Mesodermal cell (in vitro differentiated cells): ENCODE data around the gene CKAP5.

ENCODE experiments used
- H3K27ac ChIP-seq: 2 replicates; pipeline ENCODE4 v1.7.0; 2013; ENCODE audit warnings: mild to moderate bottlenecking, low read depth, low read length, moderate library complexity; ENCODE audit not compliant: severe bottlenecking
- H3K36me3 ChIP-seq: 2 replicates; pipeline ENCODE4 v1.7.1; 2013; ENCODE audit warnings: mild to moderate bottlenecking, low read length, moderate library complexity; ENCODE audit not compliant: control insufficient read depth, insufficient read depth
- H3K4me1 ChIP-seq: one replicate; pipeline ENCODE4 v1.7.1; 2013; ENCODE audit warnings: mild to moderate bottlenecking, low read length; ENCODE audit not compliant: insufficient read depth, control insufficient read depth, poor library complexity, severe bottlenecking
- H3K4me3 ChIP-seq: 2 replicates; pipeline ENCODE4 v1.7.0; 2013; ENCODE audit warnings: low read length, control low read depth, mild to moderate bottlenecking; ENCODE audit not compliant: insufficient read depth, poor library complexity, severe bottlenecking; ENCODE audit errors: extremely low read depth
- H3K9me3 ChIP-seq: 2 replicates; pipeline ENCODE4 v1.7.1; 2013; ENCODE audit warnings: mild to moderate bottlenecking, low read length, moderate library complexity; ENCODE audit not compliant: control insufficient read depth
- WGBS, 2 experiments: methylation state at CpG; one replicate each; pipeline ENCODE4 v1.1.5; 2013; ENCODE audit warnings: missing lambda C conversion rate in 2 of 2; ENCODE audit not compliant: insufficient coverage in 2 of 2; 5-methylcytosine and 5-hydroxymethylcytosine counted together

Gene CKAP5

DNA sequence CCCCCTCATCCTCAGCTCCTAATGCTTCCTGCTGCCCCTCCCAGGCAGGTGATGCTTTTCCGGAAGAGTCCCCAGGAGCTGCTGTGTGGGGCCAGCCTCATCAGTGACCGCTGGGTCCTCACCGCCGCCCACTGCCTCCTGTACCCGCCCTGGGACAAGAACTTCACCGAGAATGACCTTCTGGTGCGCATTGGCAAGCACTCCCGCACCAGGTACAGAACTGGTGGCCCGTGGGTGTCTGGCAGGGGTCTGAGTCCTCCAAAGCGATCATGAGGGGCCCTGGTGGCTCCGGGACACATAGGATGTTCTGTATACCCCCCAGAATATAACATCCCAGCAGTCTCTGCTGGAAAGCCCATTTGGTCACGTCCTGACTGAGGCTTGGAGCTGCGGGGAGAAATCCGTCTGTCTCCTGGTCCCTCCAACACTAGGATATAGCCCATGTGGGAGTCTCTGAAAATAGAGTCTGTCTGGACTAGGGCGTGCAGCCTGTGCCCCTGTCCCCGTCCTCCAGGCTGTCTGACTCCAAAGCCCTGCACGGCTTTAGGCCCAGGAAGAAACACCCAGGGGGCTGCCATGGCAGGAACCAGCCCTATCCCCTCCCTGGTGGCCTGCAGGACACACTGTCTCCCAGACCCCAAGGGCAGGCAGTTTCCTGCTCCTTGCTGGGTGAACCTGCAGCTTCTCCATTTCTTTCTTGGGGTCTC is 118.0 kb downstream of the CKAP5 start:
- Histone ChIP-seq H3K27ac (no peak overlapping the region), H3K4me1 (no peaks in the 10 kb centered on the region), H3K9me3 (no peaks in the 10 kb centered on the region), H3K4me3 (no peak overlapping the region), H3K36me3 (no peaks in the 10 kb centered on the region)
- WGBS, 2 experiments: 91 to 93% methylated on average over 14 to 17 of the region's 17 CpGs

DNA sequence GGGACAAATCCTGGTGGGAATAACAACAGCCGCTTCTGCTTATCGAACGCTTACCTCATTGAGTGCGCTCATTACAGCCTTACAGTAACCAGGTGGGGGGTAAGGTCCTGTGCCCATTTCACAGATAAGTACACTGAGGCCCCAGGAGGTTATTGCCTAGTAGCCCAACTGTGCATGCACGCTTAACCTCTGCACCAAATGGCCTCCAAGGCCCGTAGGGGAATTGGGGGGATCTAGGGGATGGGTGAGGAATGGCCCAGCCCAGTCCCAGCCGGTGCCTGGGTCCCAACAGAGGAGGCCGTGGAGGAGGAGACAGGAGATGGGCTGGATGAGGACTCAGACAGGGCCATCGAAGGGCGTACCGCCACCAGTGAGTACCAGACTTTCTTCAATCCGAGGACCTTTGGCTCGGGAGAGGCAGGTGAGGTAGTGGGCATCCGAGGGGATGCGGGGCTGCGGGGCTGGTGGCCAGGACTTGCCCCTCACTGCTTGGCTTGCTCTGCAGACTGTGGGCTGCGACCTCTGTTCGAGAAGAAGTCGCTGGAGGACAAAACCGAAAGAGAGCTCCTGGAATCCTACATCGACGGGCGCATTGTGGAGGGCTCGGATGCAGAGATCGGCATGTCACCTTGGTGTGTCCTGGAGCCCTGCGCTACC is 119.7 kb downstream of the CKAP5 start:
- H3K4me1 ChIP-seq: no peaks in the 10 kb centered on the region
- 93 to 96% methylated on average over 23 to 26 of the region's 26 CpGs for WGBS, 2 experiments
- no peak overlapping the region for H3K4me3 ChIP-seq
- H3K9me3 ChIP-seq: no peaks in the 10 kb centered on the region
- H3K36me3 ChIP-seq: no peaks in the 10 kb centered on the region
- H3K27ac ChIP-seq: no peak overlapping the region

DNA sequence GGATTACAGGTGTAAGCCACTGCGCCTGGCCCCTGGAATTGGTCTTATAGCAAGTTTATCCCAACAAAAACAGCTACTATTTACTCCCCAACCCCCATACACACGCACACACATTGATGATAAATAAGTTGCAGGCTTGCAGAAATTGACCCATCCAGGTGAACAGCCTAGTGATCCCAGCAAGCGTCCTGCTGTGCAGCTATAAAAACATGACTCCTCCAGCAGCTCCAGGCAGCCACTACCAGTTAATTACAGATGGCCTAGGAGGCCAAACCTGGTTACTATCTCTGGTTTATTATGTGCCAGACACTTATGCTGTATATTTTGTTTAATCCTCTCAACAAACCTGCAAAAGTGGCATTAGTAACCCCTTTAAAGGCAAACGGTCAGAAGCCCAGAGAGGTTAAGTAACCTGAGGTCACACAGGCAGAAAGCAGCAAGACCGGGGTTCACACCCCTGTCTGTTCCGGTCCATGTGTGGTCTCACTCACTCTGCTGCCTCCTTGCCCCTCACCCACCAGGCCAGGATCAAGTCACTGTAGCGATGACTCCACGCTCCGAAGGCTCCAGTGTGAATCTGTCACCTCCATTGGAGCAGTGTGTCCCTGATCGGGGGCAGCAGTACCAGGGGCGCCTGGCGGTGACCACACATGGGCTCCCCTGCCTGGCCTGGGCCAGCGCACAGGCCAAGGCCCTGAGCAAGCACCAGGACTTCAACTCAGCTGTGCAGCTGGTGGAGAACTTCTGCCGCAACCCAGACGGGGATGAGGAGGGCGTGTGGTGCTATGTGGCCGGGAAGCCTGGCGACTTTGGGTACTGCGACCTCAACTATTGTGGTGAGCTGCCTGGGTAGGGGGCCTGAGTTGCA is 120.5 kb downstream of the CKAP5 start:
- WGBS, 2 experiments: 90 to 95% methylated on average over 17 to 18 of the region's 19 CpGs
- no peak overlapping the region for H3K27ac ChIP-seq
- no peaks in the 10 kb centered on the region for H3K4me1 ChIP-seq
- H3K9me3 ChIP-seq: no peaks in the 10 kb centered on the region
- no peaks in the 10 kb centered on the region for H3K36me3 ChIP-seq
- H3K4me3 ChIP-seq: no peak overlapping the region

DNA sequence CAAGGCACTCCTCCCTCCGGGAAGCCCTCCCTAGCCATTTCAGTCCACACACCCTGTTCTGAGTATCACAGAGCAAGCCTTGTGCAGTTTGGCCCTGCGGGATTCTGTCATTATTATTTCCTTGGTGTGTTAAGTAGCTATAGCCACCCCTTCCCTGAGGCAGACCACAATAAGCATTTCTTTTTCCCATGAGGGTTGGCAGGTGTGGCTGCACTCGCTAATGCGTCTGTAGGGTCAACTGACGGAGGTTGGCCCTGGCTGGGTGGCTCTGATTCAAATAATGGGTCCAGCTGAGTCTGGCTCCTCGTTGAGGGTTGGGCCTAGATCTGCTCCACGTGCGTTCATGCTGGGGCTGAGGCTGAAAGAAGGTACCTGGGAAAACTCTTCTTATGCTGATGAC is 122.0 kb downstream of the CKAP5 start:
- Histone ChIP-seq H3K36me3 (no peaks in the 10 kb centered on the region), H3K9me3 (no peaks in the 10 kb centered on the region), H3K4me3 (no peak overlapping the region), H3K27ac (no peak overlapping the region), H3K4me1 (no peaks in the 10 kb centered on the region)
- 69 to 75% methylated on average over 7 of the region's 8 CpGs for WGBS, 2 experiments

DNA sequence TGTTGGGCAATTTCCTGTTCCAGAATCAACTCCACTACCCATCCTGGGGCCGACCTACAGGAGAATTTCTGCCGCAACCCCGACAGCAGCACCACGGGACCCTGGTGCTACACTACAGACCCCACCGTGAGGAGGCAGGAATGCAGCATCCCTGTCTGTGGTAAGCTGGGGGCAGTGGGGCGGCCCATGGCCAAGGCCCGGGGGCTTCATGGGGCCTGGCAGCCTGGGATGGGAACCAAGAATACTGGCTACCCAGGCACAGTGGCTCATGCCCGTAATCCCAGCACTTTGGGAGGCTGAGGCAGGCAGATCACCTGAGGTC is 122.8 kb downstream of the CKAP5 start:
- H3K4me3 ChIP-seq: no peak overlapping the region
- 80 to 82% methylated on average over 7 to 8 of the region's 8 CpGs for WGBS, 2 experiments

DNA sequence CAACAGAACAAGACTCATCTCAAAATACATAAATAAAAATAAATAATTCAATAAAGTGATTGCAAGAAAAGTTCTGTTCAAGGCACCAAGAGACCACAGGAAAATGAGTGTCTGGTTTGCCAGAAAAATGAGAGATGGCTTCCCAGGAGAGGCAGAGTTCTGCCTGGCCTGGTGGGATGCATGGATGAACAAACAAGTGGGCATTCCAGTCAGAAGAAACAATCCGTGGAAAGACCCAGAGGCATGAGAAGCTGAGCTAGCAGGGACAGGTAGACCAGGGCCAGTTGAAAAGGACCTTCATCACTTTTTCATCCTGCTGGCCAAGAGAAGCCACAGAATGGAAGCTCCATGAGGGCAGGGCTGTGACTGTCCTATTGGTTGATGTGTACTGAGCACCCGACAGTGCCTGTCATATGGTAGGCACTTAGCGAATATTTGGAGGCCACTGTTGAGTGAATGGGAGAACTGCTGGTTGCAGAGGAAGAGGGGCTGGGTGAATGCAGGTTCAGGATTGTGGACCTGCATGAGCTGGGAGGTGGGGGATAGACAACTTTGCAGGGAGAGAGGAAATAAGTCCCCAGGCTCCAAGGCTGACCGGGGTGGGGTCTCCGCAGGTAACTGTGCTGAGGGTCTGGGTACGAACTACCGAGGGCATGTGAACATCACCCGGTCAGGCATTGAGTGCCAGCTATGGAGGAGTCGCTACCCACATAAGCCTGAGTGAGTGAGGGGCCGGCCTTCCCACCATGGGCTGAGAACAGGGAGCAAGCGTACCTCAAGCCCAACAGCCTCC is 123.3 kb downstream of the CKAP5 start:
- Histone ChIP-seq H3K4me3 (no peak overlapping the region), H3K9me3 (no peaks in the 10 kb centered on the region), H3K27ac (no peak overlapping the region), H3K36me3 (no peaks in the 10 kb centered on the region), H3K4me1 (peaks cover 7% of the 10 kb centered on the region)
- 96 to 97% methylated on average over 9 to 10 of the region's 11 CpGs for WGBS, 2 experiments

More for the DNA sequence above, 122.8 kb downstream of the CKAP5 start:
- Histone ChIP-seq H3K36me3 (no peaks in the 10 kb centered on the region), H3K4me1 (peaks cover 1% of the 10 kb centered on the region), H3K9me3 (no peaks in the 10 kb centered on the region), H3K27ac (no peak overlapping the region)

DNA sequence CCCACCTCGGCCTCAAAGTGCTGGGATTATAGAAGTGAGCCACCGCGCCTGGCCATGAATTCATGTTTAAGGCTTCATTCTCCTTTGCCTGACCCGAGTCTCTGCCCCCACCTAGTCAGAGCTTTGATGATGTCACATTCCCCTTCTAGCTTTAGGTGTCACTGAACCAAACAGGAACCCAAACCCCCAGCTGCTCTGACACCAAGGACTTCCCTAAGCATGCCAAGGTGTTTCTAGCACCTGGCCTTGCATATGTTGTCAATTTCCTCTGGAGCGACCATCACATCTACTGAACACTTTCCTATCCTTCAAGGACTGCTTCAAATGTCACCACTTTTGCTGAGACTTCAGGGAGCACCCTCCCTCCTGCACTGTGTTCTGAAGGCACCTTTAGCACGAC is 124.8 kb downstream of the CKAP5 start:
- H3K4me1 ChIP-seq: peaks cover 7% of the 10 kb centered on the region
- 87 to 98% methylated on average over 6 of the region's 6 CpGs for WGBS, 2 experiments
- no peak overlapping the region for H3K27ac ChIP-seq
- no peak overlapping the region for H3K4me3 ChIP-seq
- no peaks in the 10 kb centered on the region for H3K9me3 ChIP-seq
- no peaks in the 10 kb centered on the region for H3K36me3 ChIP-seq

DNA sequence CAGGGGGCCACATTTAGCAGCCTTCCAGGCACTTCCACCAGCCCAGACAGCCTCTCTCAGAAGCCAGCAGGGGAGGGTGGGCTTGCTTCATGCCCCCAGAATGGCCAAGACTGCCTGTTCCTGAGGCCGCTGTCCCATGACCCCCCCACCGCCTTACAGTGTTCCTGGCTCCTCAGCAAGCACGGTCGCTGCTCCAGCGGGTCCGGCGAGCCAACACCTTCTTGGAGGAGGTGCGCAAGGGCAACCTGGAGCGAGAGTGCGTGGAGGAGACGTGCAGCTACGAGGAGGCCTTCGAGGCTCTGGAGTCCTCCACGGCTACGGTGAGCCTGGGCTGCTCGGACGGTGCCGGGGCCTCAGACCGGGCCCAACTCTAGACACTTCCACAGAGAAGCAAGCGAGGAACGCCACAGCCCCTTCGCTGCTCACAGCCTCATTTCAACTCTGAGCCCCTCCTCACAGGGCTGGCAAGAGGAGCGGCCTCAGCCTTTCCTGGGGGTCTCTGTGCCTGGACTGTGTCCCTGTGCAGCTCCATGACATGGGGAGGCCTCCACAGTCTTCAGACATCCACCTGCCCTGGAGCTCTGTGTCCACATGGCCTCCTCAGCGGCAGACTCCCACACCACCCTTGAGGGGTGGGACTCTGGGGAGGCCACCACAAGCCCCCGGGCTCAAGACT is 126.4 kb downstream of the CKAP5 start:
- H3K4me1 ChIP-seq: peaks cover 9% of the 10 kb centered on the region
- no peaks in the 10 kb centered on the region for H3K36me3 ChIP-seq
- H3K4me3 ChIP-seq: no peak overlapping the region
- 95 to 98% methylated on average over 18 to 24 of the region's 25 CpGs for WGBS, 2 experiments
- no peak overlapping the region for H3K27ac ChIP-seq
- no peaks in the 10 kb centered on the region for H3K9me3 ChIP-seq

DNA sequence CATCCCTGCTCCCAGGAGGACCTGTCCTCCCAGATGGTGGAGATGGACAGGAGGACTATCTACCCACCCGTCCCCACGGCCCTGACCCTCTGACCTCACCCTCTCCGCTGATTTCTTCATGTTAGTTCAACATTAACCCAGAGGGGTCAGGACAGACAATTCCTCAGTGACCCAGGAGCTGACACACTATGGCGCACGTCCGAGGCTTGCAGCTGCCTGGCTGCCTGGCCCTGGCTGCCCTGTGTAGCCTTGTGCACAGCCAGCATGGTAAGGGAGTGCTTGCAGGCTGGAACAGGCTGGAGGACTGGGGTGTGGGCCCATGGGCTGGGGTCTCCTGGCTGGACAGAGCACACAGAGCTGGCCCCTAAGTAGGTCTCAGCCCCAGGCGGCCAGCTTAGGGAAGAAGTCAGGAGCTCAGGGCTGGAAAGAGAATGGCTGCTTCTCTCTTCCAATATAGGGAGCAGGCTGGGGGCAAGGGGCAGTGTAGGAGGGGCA is 127.0 kb downstream of the CKAP5 start, which contains the start of gene F2:
F2 (plus strand) TSS at position 166 of the 495 bp plus-strand sequence; CDS start at position 189, 23 bp downstream.
- no peaks in the 10 kb centered on the region for H3K9me3 ChIP-seq
- H3K27ac ChIP-seq: no peak within 1 kb of the TSS
- WGBS, 2 experiments: 100% methylated on average over 2 to 4 of the region's 7 CpGs
- no peaks in the 10 kb centered on the region for H3K36me3 ChIP-seq
- H3K4me3 ChIP-seq: no peak within 1 kb of the TSS
- H3K4me1 ChIP-seq: peaks cover 15% of the 10 kb centered on the region
